CD4-positive, alpha-beta T cell treated with Interleukin-1 beta for 1 hour (primary cell): ENCODE measurements around the gene TMEM117.

ENCODE experiments used
- DNase-seq, 2 donors: peaks; one replicate each; pipeline ENCODE4 v3.0.0-alpha.2; 2020 to 2022

TMEM117 gene

DNA sequence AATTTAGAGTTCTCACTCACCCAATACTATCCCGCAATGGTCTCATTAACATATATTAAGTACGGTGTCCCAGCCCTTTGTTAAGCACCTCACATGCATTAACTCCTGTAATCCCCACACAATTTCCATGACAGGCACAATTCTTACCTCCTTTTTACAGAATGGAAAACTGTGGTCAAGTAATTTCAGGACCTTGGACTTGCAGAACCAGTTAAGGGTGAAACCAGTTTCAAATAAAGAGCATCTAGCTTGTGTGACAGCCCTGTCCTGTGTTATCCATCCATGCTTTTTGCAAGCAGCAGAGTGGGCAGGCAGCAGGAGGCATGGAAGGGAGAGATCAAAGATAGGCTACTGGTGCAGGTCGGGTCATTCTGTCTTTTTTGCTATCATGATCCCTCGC is 569.4 kb downstream of the TMEM117 start:
- no peak for DNase-seq

- no peak for DNase-seq
Observed at GRCh38 chr12:44422559-44422958, 586.7 kb downstream of the TMEM117 start.

- DNase-seq: no peak
Observed at GRCh38 chr12:44428825-44429224, 592.9 kb downstream of the TMEM117 start.

- no peak for DNase-seq
Observed at GRCh38 chr12:44431647-44432343, 595.9 kb downstream of the TMEM117 start.

GRCh38 chr12:44433659-44434058 is 597.8 kb downstream of the TMEM117 start:
- no peak for DNase-seq

GRCh38 chr12:44436756-44437155 is 600.9 kb downstream of the TMEM117 start:
- no peak for DNase-seq
